Stimulated activated CD8-positive, alpha-beta memory T cell treated with anti-CD3 and anti-CD28 coated beads, Interleukin-12 subunit alpha, Interleukin-12 subunit beta, amount 100 ng/mL, for 24 hours (primary cell): ENCODE data around the gene TLE1.
"Not testable (repeated sequence)": the region's sequence is repeated elsewhere in the genome, so short reads cannot be mapped to it uniquely, and the experiment has no call there.

Source experiments
- DNase-seq: peaks from one replicate; pipeline ENCODE4 v3.0.0-alpha.2; 2020; ENCODE audit errors: extremely low read depth

TLE1 gene

GRCh38 chr9:81652058-81652687, 37.2 kb downstream of the TLE1 start:
- no peak for DNase-seq

- no peak for DNase-seq
Measured at GRCh38 chr9:81650586-81651515, 38.5 kb downstream of the TLE1 start.

- no peak for DNase-seq
Measured at GRCh38 chr9:81649475-81650240, 39.7 kb downstream of the TLE1 start.

GRCh38 chr9:81648891-81649290, 40.5 kb downstream of the TLE1 start:
- no peak for DNase-seq

- DNase-seq, result no peak
Measured at GRCh38 chr9:81646337-81646736, 43.0 kb downstream of the TLE1 start.

DNA sequence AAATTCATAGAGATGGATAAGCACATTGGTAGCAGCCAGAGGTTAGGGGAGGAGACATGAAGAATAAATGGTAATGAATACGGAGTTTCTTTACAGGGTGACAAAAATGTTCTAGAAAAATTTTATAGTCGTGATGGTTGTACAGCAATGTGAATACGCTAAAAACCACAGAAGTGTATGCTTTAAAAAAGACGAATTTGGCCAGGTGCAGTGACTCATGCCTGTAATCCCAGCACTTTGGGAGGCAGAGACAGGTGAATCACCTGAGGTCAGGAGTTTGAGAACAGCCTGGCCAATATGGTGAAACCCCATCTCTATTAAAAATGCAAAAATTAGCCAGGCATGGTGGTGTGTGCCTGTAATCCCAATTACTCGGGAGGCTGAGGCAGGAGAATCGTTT, 44.8 kb downstream of the TLE1 start:
- not testable (repeated sequence) for DNase-seq

DNA sequence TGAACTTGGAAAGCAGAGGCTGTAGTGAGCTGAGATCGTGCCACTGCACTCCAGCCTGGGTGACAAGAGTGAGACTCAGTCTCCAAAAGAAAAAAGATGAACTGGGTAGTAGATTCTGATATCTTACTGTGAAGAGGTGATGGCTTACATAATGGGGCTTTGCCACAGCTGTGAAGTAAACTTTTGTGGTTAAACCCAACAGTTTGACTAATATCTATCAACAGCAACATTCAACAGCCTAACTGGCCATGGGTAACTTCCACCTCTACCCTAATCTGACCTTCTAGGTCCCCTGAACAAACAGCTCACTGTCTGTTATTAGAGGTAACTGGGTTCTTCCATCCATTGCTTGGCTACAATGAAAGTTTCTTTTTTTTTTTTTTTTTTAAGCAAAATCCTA, 52.1 kb downstream of the TLE1 start:
- DNase-seq, result no peak

DNA sequence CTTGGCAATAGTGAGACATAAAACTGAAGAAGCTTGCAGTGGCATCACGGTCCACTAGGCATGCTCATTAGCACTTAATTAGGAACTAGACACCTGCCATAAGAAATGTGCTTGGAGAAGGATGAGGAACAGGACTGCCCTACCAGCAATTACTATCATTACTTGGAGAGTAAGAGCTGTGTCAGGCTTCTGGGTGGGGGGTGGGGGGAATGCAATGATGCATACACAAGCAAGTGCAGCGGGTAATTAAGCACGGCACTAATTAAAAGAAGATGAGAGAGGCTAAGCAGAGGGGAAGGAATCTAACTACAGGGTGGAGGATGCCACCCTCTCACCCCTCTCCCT, 53.1 kb downstream of the TLE1 start:
- DNase-seq, result no peak

DNA sequence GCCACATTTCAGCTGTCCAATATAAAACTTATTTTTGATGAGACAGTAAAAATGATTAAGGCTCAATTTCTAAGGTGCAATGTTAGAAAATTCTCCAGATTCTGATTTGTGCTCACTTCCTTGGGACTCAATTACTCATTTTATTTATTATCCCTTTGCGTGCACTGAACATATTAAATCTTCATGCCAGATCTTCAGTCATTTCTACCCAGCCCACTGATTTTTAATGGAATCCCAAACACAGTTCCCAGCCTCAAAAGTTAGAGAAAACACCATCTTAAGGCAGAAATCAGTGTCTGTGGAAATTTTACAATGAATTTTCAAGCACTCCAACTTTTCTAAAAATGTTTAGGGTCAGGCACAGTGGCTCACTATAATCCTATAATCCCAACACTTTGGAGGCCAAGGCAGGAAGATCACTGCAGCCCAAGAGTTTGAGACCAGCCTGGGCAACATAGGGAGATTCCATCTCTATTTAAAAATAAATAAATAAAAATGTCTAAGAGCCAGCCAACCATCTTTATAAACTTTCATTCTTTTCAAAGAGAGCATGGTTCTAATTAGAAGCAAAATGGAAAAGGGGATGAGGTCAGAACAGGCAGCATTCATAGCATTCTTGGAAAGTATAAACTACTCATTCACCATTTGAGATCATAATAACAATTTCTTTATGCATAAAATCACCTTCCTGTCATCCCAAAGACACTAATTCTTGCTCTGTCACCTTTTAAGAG, 53.7 kb downstream of the TLE1 start:
- no peak for DNase-seq

- DNase-seq, result no peak
Measured at GRCh38 chr9:81634915-81635516, 54.3 kb downstream of the TLE1 start.

- DNase-seq, result no peak
Measured at GRCh38 chr9:81633952-81634854, 55.1 kb downstream of the TLE1 start.

DNA sequence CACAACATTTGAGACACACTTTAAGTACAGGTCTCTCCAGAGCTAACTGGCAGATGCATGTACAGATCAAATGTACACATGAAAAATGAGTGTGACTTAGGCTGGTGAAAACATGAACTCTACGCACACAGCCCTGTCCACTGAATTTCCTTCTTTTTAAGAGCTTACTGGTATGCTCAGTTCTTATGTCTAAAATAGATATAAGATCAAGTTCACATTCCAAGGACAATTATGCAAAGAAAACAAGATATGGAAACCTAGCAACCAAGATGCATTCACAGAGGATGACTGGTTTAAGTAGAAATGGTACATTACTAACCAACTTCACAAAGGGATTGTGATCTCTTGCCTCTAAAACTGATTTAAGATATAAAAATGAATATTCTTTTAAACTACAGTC, 56.7 kb downstream of the TLE1 start:
- DNase-seq, result no peak

DNA sequence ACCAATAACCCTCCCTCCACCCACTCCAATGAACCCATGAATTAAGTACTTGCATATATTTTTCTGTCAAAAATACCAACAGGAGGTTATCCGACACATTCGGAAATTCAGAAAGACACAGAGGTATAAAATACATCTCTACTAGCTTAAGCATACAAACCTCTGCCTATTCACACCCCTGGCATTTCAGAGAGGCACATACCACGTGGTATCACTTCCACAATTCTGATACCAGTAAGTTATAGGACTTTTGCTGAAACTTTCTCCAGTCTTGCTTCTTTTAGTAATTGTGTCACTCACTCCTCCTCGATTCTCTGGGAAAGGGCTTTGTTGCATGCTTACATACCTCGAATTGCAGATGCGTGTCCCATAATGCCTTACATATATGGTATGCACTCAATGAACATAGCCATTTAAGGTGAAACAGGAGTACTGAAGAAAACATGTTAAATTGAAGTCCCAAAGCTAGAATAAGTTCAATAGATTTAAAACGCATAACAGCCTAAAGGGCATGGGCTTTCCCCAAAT, 58.1 kb downstream of the TLE1 start:
- DNase-seq, result no peak

GRCh38 chr9:81629440-81629839, 59.9 kb downstream of the TLE1 start:
- no peak for DNase-seq

DNA sequence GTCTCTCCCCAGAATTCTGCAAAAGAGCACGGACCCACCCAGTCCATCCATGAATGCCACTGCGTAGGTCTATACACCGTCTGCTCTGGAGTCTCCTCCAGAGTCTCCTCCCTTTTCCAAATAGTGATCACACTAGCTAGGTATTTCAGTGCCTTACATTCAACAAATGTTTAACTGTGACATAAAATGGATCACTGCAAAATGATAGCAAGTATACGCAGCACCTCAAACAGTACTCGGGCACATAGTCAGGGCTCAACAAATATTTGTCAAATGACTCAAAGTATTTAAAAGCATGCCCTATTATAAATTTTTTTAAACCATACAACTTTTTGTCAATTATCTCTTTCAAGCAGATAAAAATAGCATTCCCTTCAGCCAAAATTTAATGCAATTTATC, 60.5 kb downstream of the TLE1 start:
- no peak for DNase-seq

GRCh38 chr9:81627481-81627880, 61.9 kb downstream of the TLE1 start:
- DNase-seq, result no peak

- DNase-seq, result no peak
Measured at GRCh38 chr9:81626511-81626910, 62.8 kb downstream of the TLE1 start.

DNA sequence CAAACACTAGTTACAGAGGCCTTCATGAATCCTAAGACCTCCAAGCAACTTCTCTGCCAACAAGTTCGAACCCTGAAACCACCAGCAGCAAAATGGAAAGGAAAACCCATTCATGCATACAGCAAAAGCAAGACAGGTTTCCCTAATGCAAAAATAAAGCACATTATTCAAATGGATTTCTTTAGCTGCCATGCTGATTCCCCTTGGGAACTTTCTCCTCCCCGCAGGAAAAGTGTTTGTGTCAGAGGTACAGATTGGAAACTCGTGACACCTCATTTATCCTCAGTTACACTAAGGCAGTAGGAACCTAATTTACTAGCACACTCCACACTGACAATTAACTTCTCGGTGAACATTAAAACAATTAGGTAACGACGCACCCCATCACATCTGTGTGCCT, 63.4 kb downstream of the TLE1 start:
- DNase-seq, result no peak

- DNase-seq, result no peak
Measured at GRCh38 chr9:81623778-81624177, 65.6 kb downstream of the TLE1 start.
